ENCODE results near the gene FGF21.

- TF ChIP-seq CTCF (IDR thresholded peaks at IDR 0.05) (no peak), POLR2A (IDR thresholded peaks at IDR 0.05) (no peak), EP300 (IDR thresholded peaks at IDR 0.05) (no peak)
Observed at GRCh38 chr19:48768994-48769713, 13.8 kb downstream of the FGF21 start.
